ENCODE data around the gene NSG1. TPM values are rescaled to one million over a fixed set of nuclear protein-coding genes. Genes with fewer than 3 reads are reported as not detected.

The NSG1 gene
- total RNA-seq, 4 donors from 2014 or later: 0.42 to 5.1 (median 2.7) TPM

- Histone ChIP-seq H3K27ac (replicated peaks in 1 of 4) (no peak overlapping the region), H3K4me3 (peak overlapping the region; percentile 46 to 53 (median 48)), H3K4me1 (peaks cover 20 to 33% (median 32%) of the 10 kb centered on the region in 4 donors), H3K9me3 (no peaks in the 10 kb centered on the region), H3K27me3 (peaks cover 0 to 90% (median 28%) of the 10 kb centered on the region in 4 donors), H3K36me3 (no peaks in the 10 kb centered on the region)
- intact Hi-C loops (cut with DNase I): no loop called here
- WGBS: 33% methylated on average over 3 of the region's 62 CpGs
- no peak for DNase-seq (ENCODE audit: extremely low spot score)
- no peak for TF ChIP-seq POLR2AphosphoS5 (IDR thresholded peaks at IDR 0.05)
- no peak for TF ChIP-seq CTCF (IDR thresholded peaks at IDR 0.05)
- no peak for TF ChIP-seq EP300 (IDR thresholded peaks at IDR 0.05)
- TF ChIP-seq POLR2A (IDR thresholded peaks at IDR 0.05; ENCODE audit: low read depth): no peak
These were observed 819 bp downstream of the NSG1 start for GRCh38 chr4:4387531-4388310.

GRCh38 chr4:4388311-4388790, 1.4 kb downstream of the NSG1 start:
- H3K36me3 ChIP-seq: no peaks in the 10 kb centered on the region
- peaks cover 0 to 96% (median 28%) of the 10 kb centered on the region in 4 donors for H3K27me3 ChIP-seq
- H3K27ac ChIP-seq (replicated peaks in 1 of 4): no peak overlapping the region
- H3K4me3 ChIP-seq: peak overlapping the region in 2 of 4 donors; percentile 50 to 53
- H3K4me1 ChIP-seq: peaks cover 20 to 33% (median 32%) of the 10 kb centered on the region in 4 donors
- DNase-seq (ENCODE audit: extremely low spot score): no peak
- H3K9me3 ChIP-seq: no peaks in the 10 kb centered on the region
- 41% methylated on average over 8 of the region's 8 CpGs for WGBS
- no peak for TF ChIP-seq EP300 (IDR thresholded peaks at IDR 0.05)
- no peak for TF ChIP-seq CTCF (IDR thresholded peaks at IDR 0.05)
- TF ChIP-seq POLR2AphosphoS5 (IDR thresholded peaks at IDR 0.05): no peak
- no peak for TF ChIP-seq POLR2A (IDR thresholded peaks at IDR 0.05; ENCODE audit: low read depth)
- intact Hi-C loops (cut with DNase I): no loop called here

- DNase-seq (ENCODE audit: extremely low spot score): no peak
- intact Hi-C loops (cut with DNase I): no loop called here
These were observed 2.1 kb downstream of the NSG1 start for GRCh38 chr4:4388836-4389575.

GRCh38 chr4:4390046-4390445, 3.1 kb downstream of the NSG1 start:
- no peak for DNase-seq (ENCODE audit: extremely low spot score)
- H3K27me3 ChIP-seq: peaks cover 0 to 98% (median 28%) of the 10 kb centered on the region in 4 donors
- intact Hi-C loops (cut with DNase I): no loop called here

More at GRCh38 chr4:4388836-4389575, 2.1 kb downstream of the NSG1 start:
- Histone ChIP-seq H3K27ac (replicated peaks in 1 of 4) (no peak overlapping the region), H3K4me3 (no peak overlapping the region), H3K27me3 (peaks cover 0 to 98% (median 28%) of the 10 kb centered on the region in 4 donors), H3K36me3 (no peaks in the 10 kb centered on the region), H3K4me1 (peaks cover 20 to 33% (median 32%) of the 10 kb centered on the region in 4 donors), H3K9me3 (no peaks in the 10 kb centered on the region)
- no peak for TF ChIP-seq POLR2A (IDR thresholded peaks at IDR 0.05; ENCODE audit: low read depth)
- TF ChIP-seq POLR2AphosphoS5 (IDR thresholded peaks at IDR 0.05): no peak
- no peak for TF ChIP-seq CTCF (IDR thresholded peaks at IDR 0.05)
- WGBS: 73% methylated on average over 17 of the region's 18 CpGs

More at GRCh38 chr4:4390046-4390445, 3.1 kb downstream of the NSG1 start:
- Histone ChIP-seq H3K36me3 (no peaks in the 10 kb centered on the region), H3K27ac (replicated peaks in 1 of 4) (no peak overlapping the region), H3K9me3 (no peaks in the 10 kb centered on the region), H3K4me1 (peaks cover 20 to 33% (median 32%) of the 10 kb centered on the region in 4 donors), H3K4me3 (no peak overlapping the region)
- WGBS: 84% methylated on average over 6 of the region's 7 CpGs
- TF ChIP-seq CTCF (IDR thresholded peaks at IDR 0.05) (no peak), POLR2A (IDR thresholded peaks at IDR 0.05; ENCODE audit: low read depth) (no peak), EP300 (IDR thresholded peaks at IDR 0.05) (no peak), POLR2AphosphoS5 (IDR thresholded peaks at IDR 0.05) (no peak)
